Measurements from ENCODE around the gene UNC5B. TPM values are rescaled to one million over a fixed set of nuclear protein-coding genes. Genes with fewer than 3 reads are reported as not detected.

UNC5B gene
- total RNA-seq, 1 donor from 2014 or later: 37.0 TPM

GRCh38 chr10:71223347-71224058 is 11.1 kb downstream of the UNC5B start:
- no peak for ATAC-seq

GRCh38 chr10:71225291-71226058 is 13.1 kb downstream of the UNC5B start:
- no peak for ATAC-seq

GRCh38 chr10:71228875-71229675 is 16.7 kb downstream of the UNC5B start:
- ATAC-seq: no peak

- ATAC-seq: no peak
Measured at GRCh38 chr10:71229726-71230655, 17.6 kb downstream of the UNC5B start.

GRCh38 chr10:71230656-71231025 is 18.3 kb downstream of the UNC5B start:
- peak; percentile 72 for ATAC-seq

- ATAC-seq: no peak
Measured at GRCh38 chr10:71231206-71231605, 18.8 kb downstream of the UNC5B start.

- ATAC-seq: peak; percentile 83
Measured at GRCh38 chr10:71232089-71232998, 20.0 kb downstream of the UNC5B start.

- no peak for ATAC-seq
Measured at GRCh38 chr10:71233482-71233892, 21.1 kb downstream of the UNC5B start.

- ATAC-seq: no peak
Measured at GRCh38 chr10:71234004-71234894, 21.9 kb downstream of the UNC5B start.

GRCh38 chr10:71234970-71235685 is 22.8 kb downstream of the UNC5B start:
- ATAC-seq: no peak

GRCh38 chr10:71235808-71236207 is 23.4 kb downstream of the UNC5B start:
- no peak for ATAC-seq

GRCh38 chr10:71236286-71236685 is 23.9 kb downstream of the UNC5B start:
- no peak for ATAC-seq

- ATAC-seq: no peak
Measured at GRCh38 chr10:71236822-71237682, 24.7 kb downstream of the UNC5B start.

- no peak for ATAC-seq
Measured at GRCh38 chr10:71237843-71238623, 25.7 kb downstream of the UNC5B start.

- no peak for ATAC-seq
Measured at GRCh38 chr10:71238626-71239025, 26.3 kb downstream of the UNC5B start.

- ATAC-seq: no peak
Measured at GRCh38 chr10:71239131-71239915, 27.0 kb downstream of the UNC5B start.
